ENCODE measurements around the gene GRID1.

- no peak for TF ChIP-seq CTCF (IDR thresholded peaks at IDR 0.05)
- no peak for TF ChIP-seq POLR2A (IDR thresholded peaks at IDR 0.05)
Measured at GRCh38 chr10:86100581-86101061, 266.0 kb downstream of the GRID1 start.
